PC-9 (cell line): ENCODE results near the gene USHBP1.

Experiments
- CTCF ChIP-seq: fragments of 200-600 bp; sonication (generic); conservative IDR thresholded peaks from 2 replicates; pipeline ENCODE4 v1.6.1; 2017; ENCODE audit warnings: mixed run types, antibody characterized with exemption, mild to moderate bottlenecking, moderate library complexity
- EZH2 ChIP-seq: fragments of 200-600 bp; sonication (generic); IDR thresholded peaks from 2 replicates; pipeline ENCODE4 v1.8.0; 2017; ENCODE audit warnings: antibody characterized with exemption, low read depth

- TF ChIP-seq CTCF (no peak), EZH2 (no peak)
These were observed 54.2 kb downstream of the USHBP1 start for GRCh38 chr19:17210296-17210695.
